C4-2B (cell line): ENCODE results near the gene WIF1.

ENCODE experiments used
- H3K27ac ChIP-seq: fragments of 450-650 bp; 2 replicates; pipeline ENCODE4 v1.5.1; 2017
- CTCF ChIP-seq: fragments of 450-650 bp; conservative IDR thresholded peaks from 2 replicates; pipeline ENCODE4 v1.5.1; 2017; ENCODE audit warnings: mild to moderate bottlenecking
- ZFX ChIP-seq: fragments of 450-650 bp; IDR thresholded peaks from 2 replicates; pipeline ENCODE4 v1.6.1; 2017

The WIF1 gene

GRCh38 chr12:65162609-65163008, 41.5 kb upstream of the WIF1 start:
- TF ChIP-seq CTCF (no peak), ZFX (no peak)
- H3K27ac ChIP-seq, result no peak overlapping the region

DNA sequence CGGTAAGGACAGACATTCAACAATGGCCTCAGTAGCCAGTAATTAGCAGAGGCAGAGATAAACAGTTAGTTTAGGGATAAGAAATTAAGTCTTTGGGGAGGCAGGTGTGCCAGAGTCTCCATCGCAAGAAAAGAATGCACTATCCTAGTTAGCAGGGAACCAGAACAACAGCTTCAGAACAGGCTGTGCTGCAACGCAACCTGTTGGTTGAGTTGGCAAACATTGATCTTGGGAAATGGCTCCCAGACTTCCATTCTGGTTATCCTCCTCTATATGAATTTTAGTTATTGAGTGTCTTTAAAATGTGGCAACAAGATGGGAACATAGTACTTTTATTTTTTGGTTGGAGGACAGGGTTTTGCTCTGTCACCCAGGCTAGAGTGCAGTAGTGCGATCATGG, 36.0 kb upstream of the WIF1 start:
- TF ChIP-seq ZFX (no peak), CTCF (no peak)
- no peak overlapping the region for H3K27ac ChIP-seq

GRCh38 chr12:65156366-65156841, 35.3 kb upstream of the WIF1 start:
- no peak overlapping the region for H3K27ac ChIP-seq
- TF ChIP-seq ZFX (no peak), CTCF (no peak)

- TF ChIP-seq ZFX, result no peak
- TF ChIP-seq CTCF, result no peak
- no peak overlapping the region for H3K27ac ChIP-seq
Observed at GRCh38 chr12:65155784-65156183, 34.7 kb upstream of the WIF1 start.

GRCh38 chr12:65152596-65152995, 31.5 kb upstream of the WIF1 start:
- no peak overlapping the region for H3K27ac ChIP-seq
- TF ChIP-seq CTCF, result no peak
- TF ChIP-seq ZFX, result no peak

DNA sequence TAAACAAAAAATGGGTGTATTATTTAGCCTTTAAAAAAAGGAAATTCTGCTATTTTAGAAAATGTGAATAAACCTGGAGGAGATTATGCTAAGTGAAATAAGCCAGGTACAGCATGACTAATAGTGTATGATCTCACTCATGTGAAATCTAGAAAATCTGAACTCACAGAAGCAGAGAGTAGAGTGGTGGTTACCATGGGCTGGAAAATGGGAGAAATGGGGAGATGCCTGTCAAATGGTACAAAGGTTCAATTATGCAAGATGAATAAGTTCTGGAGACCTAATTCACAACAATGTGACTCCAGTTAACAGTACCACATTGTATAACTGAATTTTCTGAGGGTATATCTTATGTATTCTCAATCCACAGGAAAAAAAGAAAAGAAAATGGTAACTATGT, 30.9 kb upstream of the WIF1 start:
- TF ChIP-seq CTCF, result no peak
- TF ChIP-seq ZFX, result no peak
- no peak overlapping the region for H3K27ac ChIP-seq

DNA sequence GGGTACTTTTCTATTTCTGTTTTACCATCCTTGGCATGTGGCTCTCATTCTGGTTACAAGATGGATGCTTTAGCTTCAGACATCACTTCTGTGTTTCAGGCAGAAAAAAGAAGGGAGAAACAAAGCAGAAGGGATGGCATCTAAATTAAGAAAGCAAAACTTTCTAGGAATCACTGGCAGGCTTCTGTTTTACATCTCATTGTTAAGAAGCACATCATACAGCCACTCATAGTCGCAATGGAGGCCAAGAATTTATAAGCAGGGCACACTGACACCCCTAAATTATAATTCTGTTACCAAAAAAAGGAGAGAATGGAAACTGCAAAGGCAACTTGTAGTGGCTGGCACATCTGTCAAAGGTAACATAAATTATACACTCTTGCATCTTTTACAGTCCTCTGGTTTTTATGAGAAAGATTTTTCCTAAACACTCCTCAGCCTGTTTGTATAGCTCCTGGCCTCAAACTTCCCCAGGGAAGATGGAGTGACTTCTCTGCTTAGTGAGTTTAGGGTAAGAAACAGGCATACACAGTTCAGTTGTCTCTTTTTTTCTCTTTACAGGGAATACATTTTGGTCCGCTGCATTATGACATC, 26.3 kb upstream of the WIF1 start:
- TF ChIP-seq ZFX (no peak), CTCF (no peak)
- no peak overlapping the region for H3K27ac ChIP-seq
